ENCODE measurements around the gene PNPLA8.

The PNPLA8 gene

GRCh38 chr7:108528183-108528712, 2.3 kb upstream of the PNPLA8 start:
- DNase-seq (ENCODE audit: low spot score) (no peak), ATAC-seq (ENCODE audit: low read depth) (peak; percentile 37)
- H3K27me3 ChIP-seq (ENCODE audit: insufficient read depth, poor library complexity, severe bottlenecking) = no peaks in the 10 kb centered on the region
- H3K9me3 ChIP-seq (ENCODE audit: severe bottlenecking) = no peaks in the 10 kb centered on the region
- no peaks in the 10 kb centered on the region for H3K36me3 ChIP-seq (ENCODE audit: low read depth)
- no peak for TF ChIP-seq CTCF (IDR thresholded peaks at IDR 0.05; ENCODE audit: poor library complexity, severe bottlenecking)
- H3K4me1 ChIP-seq (ENCODE audit: insufficient read depth, poor library complexity, severe bottlenecking) = peaks cover 24% of the 10 kb centered on the region
- peak overlapping the region; percentile 75 for H3K27ac ChIP-seq (ENCODE audit: poor library complexity, severe bottlenecking)
- no peak overlapping the region for H3K4me3 ChIP-seq (ENCODE audit: severe bottlenecking)

GRCh38 chr7:108526768-108527017, 758 bp upstream of the PNPLA8 start:
- no peak for TF ChIP-seq CTCF (IDR thresholded peaks at IDR 0.05; ENCODE audit: poor library complexity, severe bottlenecking)

GRCh38 chr7:108525327-108525984, 479 bp downstream of the PNPLA8 start:
- peaks cover 24% of the 10 kb centered on the region for H3K4me1 ChIP-seq (ENCODE audit: insufficient read depth, poor library complexity, severe bottlenecking)
- peak; percentile 85 for DNase-seq (ENCODE audit: low spot score)
- ATAC-seq (ENCODE audit: low read depth) = peak; percentile 69
- peak overlapping the region; percentile 63 for H3K4me3 ChIP-seq (ENCODE audit: severe bottlenecking)
- H3K27ac ChIP-seq (ENCODE audit: poor library complexity, severe bottlenecking) = peak overlapping the region; percentile 75
- no peak for TF ChIP-seq CTCF (IDR thresholded peaks at IDR 0.05; ENCODE audit: poor library complexity, severe bottlenecking)
- no peaks in the 10 kb centered on the region for H3K27me3 ChIP-seq (ENCODE audit: insufficient read depth, poor library complexity, severe bottlenecking)
- no peaks in the 10 kb centered on the region for H3K9me3 ChIP-seq (ENCODE audit: severe bottlenecking)
- 0 out of 2 replicates have a peak, but pooled peaks cover 1% of the 10 kb centered on the region for H3K36me3 ChIP-seq (ENCODE audit: low read depth)

More at GRCh38 chr7:108526768-108527017, 758 bp upstream of the PNPLA8 start:
- Histone ChIP-seq H3K9me3 (ENCODE audit: severe bottlenecking) (no peaks in the 10 kb centered on the region), H3K27me3 (ENCODE audit: insufficient read depth, poor library complexity, severe bottlenecking) (no peaks in the 10 kb centered on the region), H3K36me3 (ENCODE audit: low read depth) (no peaks in the 10 kb centered on the region), H3K4me3 (ENCODE audit: severe bottlenecking) (peak overlapping the region; percentile 63), H3K27ac (ENCODE audit: poor library complexity, severe bottlenecking) (peak overlapping the region; percentile 75), H3K4me1 (ENCODE audit: insufficient read depth, poor library complexity, severe bottlenecking) (peaks cover 24% of the 10 kb centered on the region)
- ATAC-seq (ENCODE audit: low read depth) = no peak
- DNase-seq (ENCODE audit: low spot score) = no peak

GRCh38 chr7:108522780-108523179, 3.2 kb downstream of the PNPLA8 start:
- DNase-seq (ENCODE audit: low spot score) (no peak), ATAC-seq (ENCODE audit: low read depth) (no peak)
- no peaks in the 10 kb centered on the region for H3K9me3 ChIP-seq (ENCODE audit: severe bottlenecking)
- H3K27me3 ChIP-seq (ENCODE audit: insufficient read depth, poor library complexity, severe bottlenecking) = no peaks in the 10 kb centered on the region
- peaks cover 14% of the 10 kb centered on the region for H3K4me1 ChIP-seq (ENCODE audit: insufficient read depth, poor library complexity, severe bottlenecking)
- no peak overlapping the region for H3K27ac ChIP-seq (ENCODE audit: poor library complexity, severe bottlenecking)
- 0 out of 2 replicates have a peak, but pooled peaks cover 2% of the 10 kb centered on the region for H3K36me3 ChIP-seq (ENCODE audit: low read depth)
- TF ChIP-seq CTCF (IDR thresholded peaks at IDR 0.05; ENCODE audit: poor library complexity, severe bottlenecking) = no peak
- no peak overlapping the region for H3K4me3 ChIP-seq (ENCODE audit: severe bottlenecking)

GRCh38 chr7:108517951-108518350, 8.0 kb downstream of the PNPLA8 start:
- H3K4me1 ChIP-seq (ENCODE audit: insufficient read depth, poor library complexity, severe bottlenecking) = no peaks in the 10 kb centered on the region
- DNase-seq (ENCODE audit: low spot score) (no peak), ATAC-seq (ENCODE audit: low read depth) (no peak)
- H3K4me3 ChIP-seq (ENCODE audit: severe bottlenecking) = no peak overlapping the region
- H3K9me3 ChIP-seq (ENCODE audit: severe bottlenecking) = no peaks in the 10 kb centered on the region
- H3K27ac ChIP-seq (ENCODE audit: poor library complexity, severe bottlenecking) = no peak overlapping the region
- H3K36me3 ChIP-seq (ENCODE audit: low read depth) = peaks cover 32% of the 10 kb centered on the region
- H3K27me3 ChIP-seq (ENCODE audit: insufficient read depth, poor library complexity, severe bottlenecking) = no peaks in the 10 kb centered on the region
- TF ChIP-seq CTCF (IDR thresholded peaks at IDR 0.05; ENCODE audit: poor library complexity, severe bottlenecking) = no peak
